ENCODE data around the gene ARG2.

DNA sequence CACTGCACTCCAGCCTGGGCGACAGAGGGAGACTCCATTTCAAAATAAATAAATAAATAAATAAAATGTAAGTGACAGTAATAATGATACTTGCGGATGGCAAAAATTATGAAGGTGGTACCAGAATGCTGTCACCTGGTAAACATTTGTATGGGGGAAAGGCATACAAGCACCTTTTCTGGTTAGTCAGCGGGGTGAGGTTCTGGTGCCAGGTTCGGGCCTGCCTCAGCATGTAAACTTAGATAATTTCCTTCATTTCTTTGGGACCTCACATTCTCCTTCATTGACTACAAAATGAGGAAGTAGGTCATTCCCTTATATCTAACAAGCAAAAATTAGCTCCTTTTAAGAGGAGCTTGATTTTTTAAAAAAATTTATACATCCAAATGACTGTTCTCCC, 43.9 kb downstream of the ARG2 start:
- TF ChIP-seq CTCF (IDR thresholded peaks at IDR 0.05) (no peak), EZH2 (IDR thresholded peaks at IDR 0.05; ENCODE audit: borderline replicate concordance, insufficient read depth, low read depth, low read length, poor library complexity, severe bottlenecking) (no peak)

All from B cell (primary cell).